ENCODE data around the gene SCAPER. TPM values are rescaled to one million over a fixed set of nuclear protein-coding genes. Genes with fewer than 3 reads are reported as not detected.

SCAPER gene
- total RNA-seq, 1 experiment from 2014 or later: 7.4 TPM

- no peak overlapping the region for H3K27ac ChIP-seq (ENCODE audit: insufficient read length, low read depth, low read length)
- H3K56ac ChIP-seq (ENCODE audit: insufficient read length, low read depth, low read length): no peak overlapping the region
- H3K4me1 ChIP-seq (ENCODE audit: insufficient read depth, low read length): no peaks in the 10 kb centered on the region
- no peak overlapping the region for H3K14ac ChIP-seq (ENCODE audit: insufficient read depth, low read length)
- H2BK15ac ChIP-seq (ENCODE audit: low read depth, low read length): no peak overlapping the region
- no peaks in the 10 kb centered on the region for H3K4me1 Mint-ChIP-seq
- no peaks in the 10 kb centered on the region for H3K27me3 ChIP-seq (ENCODE audit: insufficient read depth, low read length)
- no peak overlapping the region for H3K27ac Mint-ChIP-seq
- H2BK120ac ChIP-seq (ENCODE audit: low read depth, low read length, poor library complexity, severe bottlenecking): no peak overlapping the region
- H4K5ac ChIP-seq (ENCODE audit: insufficient read length, low read depth, low read length): no peak overlapping the region
- H3K23ac ChIP-seq (ENCODE audit: insufficient read length, low read depth, low read length): no peak overlapping the region
- no peak overlapping the region for H3K4me3 Mint-ChIP-seq
- H3K4ac ChIP-seq (ENCODE audit: low read depth, low read length): no peak overlapping the region
- H3K79me1 ChIP-seq (ENCODE audit: insufficient read depth, low read depth, low read length, poor library complexity, severe bottlenecking): no peaks in the 10 kb centered on the region
- H2BK5ac ChIP-seq (ENCODE audit: insufficient read length, low read length): no peak overlapping the region
- no peak overlapping the region for H3K4me2 ChIP-seq (ENCODE audit: insufficient read depth, insufficient read length, low read length)
- H3K9me3 Mint-ChIP-seq: no peaks in the 10 kb centered on the region
- H4K20me1 ChIP-seq (ENCODE audit: control insufficient read depth, insufficient read depth, insufficient read length): no peaks in the 10 kb centered on the region
- H2AFZ ChIP-seq (ENCODE audit: low read length): no peak overlapping the region
- H3K9ac ChIP-seq (ENCODE audit: extremely low read depth, insufficient read length, low read length): no peak overlapping the region
- no peaks in the 10 kb centered on the region for H3K23me2 ChIP-seq (ENCODE audit: insufficient read length, low read depth, low read length, poor library complexity, severe bottlenecking)
- no peak overlapping the region for H4K91ac ChIP-seq (ENCODE audit: insufficient read length, low read depth, low read length)
- no peak overlapping the region for H3T11ph ChIP-seq (ENCODE audit: low read length)
- no peak overlapping the region for H2AK5ac ChIP-seq (ENCODE audit: insufficient read length, low read length)
- H4K8ac ChIP-seq (replicated peaks; ENCODE audit: insufficient read length, low read depth, low read length): no peak overlapping the region
- WGBS (ENCODE audit: extremely low coverage, insufficient read length, low lambda C conversion rate): no CpG with 5 or more reads among the region's 2 CpGs
- TF ChIP-seq CTCF (conservative IDR thresholded peaks at IDR 0.05): no peak
- peaks cover 0 to 4% (median 4%) of the 10 kb centered on the region in 3 experiments; a peak in 2 of 7 replicates for H3K36me3 Mint-ChIP-seq (ENCODE audit: insufficient read depth in 1 of 3, low read depth in 3 of 3)
- H2BK20ac ChIP-seq (ENCODE audit: low read depth, low read length, poor library complexity, severe bottlenecking): no peak overlapping the region
- H3K18ac ChIP-seq (ENCODE audit: insufficient read length, low read depth, low read length): no peak overlapping the region
- DNase-seq: no peak
- no peak overlapping the region for H2BK12ac ChIP-seq (ENCODE audit: insufficient read length, low read depth, low read length)
- no peaks in the 10 kb centered on the region for H3K9me3 ChIP-seq (ENCODE audit: control insufficient read depth, low read depth, low read length)
- H3K27me3 Mint-ChIP-seq (ENCODE audit: low read depth): no peaks in the 10 kb centered on the region
- H3K79me2 ChIP-seq (ENCODE audit: insufficient read depth, low read length): no peaks in the 10 kb centered on the region
Measured at GRCh38 chr15:76871930-76872329, 33.2 kb downstream of the SCAPER start.

All from H9 (cell line).